Loucy (cell line): ENCODE data around the gene SDK1.

Source experiments
- H2AFZ ChIP-seq: fragments of 200-600 bp; sonication (generic); 2 replicates; pipeline ENCODE4 v1.6.0; 2016; ENCODE audit warnings: antibody characterized with exemption, mild to moderate bottlenecking, low read length, moderate library complexity
- H3F3A ChIP-seq: fragments of 200-600 bp; 2 replicates; pipeline ENCODE4 v1.6.0; 2016; ENCODE audit warnings: antibody characterized with exemption, low read depth, mild to moderate bottlenecking
- H3K27me3 ChIP-seq: fragments of 200-600 bp; sonication (generic); 2 replicates; pipeline ENCODE4 v1.6.1; 2014; ENCODE audit warnings: low read length, mild to moderate bottlenecking; ENCODE audit not compliant: insufficient read depth, poor library complexity, severe bottlenecking
- H3K36me3 ChIP-seq: fragments of 200-600 bp; sonication (generic); 2 replicates; pipeline ENCODE4 v1.6.1; 2016; ENCODE audit warnings: low read length; ENCODE audit not compliant: insufficient read depth
- H3K4me1 ChIP-seq: fragments of 200-600 bp; sonication (generic); 2 replicates; pipeline ENCODE4 v1.5.1; 2014; ENCODE audit warnings: low read length, mild to moderate bottlenecking; ENCODE audit not compliant: insufficient read depth, poor library complexity, severe bottlenecking
- H3K4me2 ChIP-seq: fragments of 200-600 bp; sonication (generic); 2 replicates; pipeline ENCODE4 v1.6.0; 2014; ENCODE audit warnings: antibody characterized with exemption, low read length, low read depth, mild to moderate bottlenecking; ENCODE audit not compliant: poor library complexity, severe bottlenecking
- H3K4me3 ChIP-seq: fragments of 200-600 bp; sonication (generic); 2 replicates; pipeline ENCODE4 v1.5.1; 2014; ENCODE audit warnings: low read length, mild to moderate bottlenecking, mixed read lengths; ENCODE audit not compliant: poor library complexity, severe bottlenecking
- H3K79me2 ChIP-seq: fragments of 200-600 bp; sonication (generic); 2 replicates; pipeline ENCODE4 v1.6.1; 2014; ENCODE audit warnings: low read length; ENCODE audit not compliant: insufficient read depth
- H3K9ac ChIP-seq: fragments of 200-600 bp; sonication (generic); 2 replicates; pipeline ENCODE4 v1.6.0; 2014; ENCODE audit warnings: mild to moderate bottlenecking, low read depth, low read length, moderate library complexity; ENCODE audit not compliant: poor library complexity, severe bottlenecking
- H3K9me2 ChIP-seq: fragments of 200-600 bp; sonication (generic); replicated peaks from 2 replicates; pipeline ENCODE4 v1.6.1; 2016; ENCODE audit warnings: low read depth, low read length, mixed read lengths
- H3K9me3 ChIP-seq: fragments of 200-600 bp; sonication (generic); 2 replicates; pipeline ENCODE4 v1.6.1; 2014; ENCODE audit warnings: mild to moderate bottlenecking, antibody characterized with exemption, low read length, low read depth; ENCODE audit not compliant: insufficient read depth
- H4K20me1 ChIP-seq: fragments of 200-600 bp; sonication (generic); 2 replicates; pipeline ENCODE4 v1.6.0; 2014; ENCODE audit warnings: antibody characterized with exemption, low read length, mild to moderate bottlenecking; ENCODE audit not compliant: insufficient read depth, poor library complexity, severe bottlenecking
- CTCF ChIP-seq: fragments of 200-600 bp; sonication (generic); conservative IDR thresholded peaks from 2 replicates; pipeline ENCODE4 v1.5.1; 2014; ENCODE audit warnings: mild to moderate bottlenecking, antibody characterized with exemption, low read length
- EZH2phosphoT487 ChIP-seq: fragments of 200-600 bp; IDR thresholded peaks from 2 replicates; pipeline ENCODE4 v1.6.1; 2018; ENCODE audit warnings: antibody characterized with exemption, mild to moderate bottlenecking, moderate library complexity, borderline replicate concordance

Gene SDK1

GRCh38 chr7:4068286-4068685, 767.2 kb downstream of the SDK1 start:
- Histone ChIP-seq H3F3A (no peaks in the 10 kb centered on the region), H3K9me2 (no peaks in the 10 kb centered on the region), H3K4me1 (no peaks in the 10 kb centered on the region), H3K36me3 (no peaks in the 10 kb centered on the region), H3K9ac (no peak overlapping the region), H3K27me3 (no peaks in the 10 kb centered on the region), H2AFZ (no peak overlapping the region), H3K4me3 (no peak overlapping the region), H4K20me1 (no peaks in the 10 kb centered on the region), H3K79me2 (no peaks in the 10 kb centered on the region), H3K9me3 (peaks cover 2% of the 10 kb centered on the region; the same call in 1 of the 2 replicates), H3K4me2 (no peak overlapping the region)
- no peak for TF ChIP-seq CTCF
- no peak for TF ChIP-seq EZH2phosphoT487

DNA sequence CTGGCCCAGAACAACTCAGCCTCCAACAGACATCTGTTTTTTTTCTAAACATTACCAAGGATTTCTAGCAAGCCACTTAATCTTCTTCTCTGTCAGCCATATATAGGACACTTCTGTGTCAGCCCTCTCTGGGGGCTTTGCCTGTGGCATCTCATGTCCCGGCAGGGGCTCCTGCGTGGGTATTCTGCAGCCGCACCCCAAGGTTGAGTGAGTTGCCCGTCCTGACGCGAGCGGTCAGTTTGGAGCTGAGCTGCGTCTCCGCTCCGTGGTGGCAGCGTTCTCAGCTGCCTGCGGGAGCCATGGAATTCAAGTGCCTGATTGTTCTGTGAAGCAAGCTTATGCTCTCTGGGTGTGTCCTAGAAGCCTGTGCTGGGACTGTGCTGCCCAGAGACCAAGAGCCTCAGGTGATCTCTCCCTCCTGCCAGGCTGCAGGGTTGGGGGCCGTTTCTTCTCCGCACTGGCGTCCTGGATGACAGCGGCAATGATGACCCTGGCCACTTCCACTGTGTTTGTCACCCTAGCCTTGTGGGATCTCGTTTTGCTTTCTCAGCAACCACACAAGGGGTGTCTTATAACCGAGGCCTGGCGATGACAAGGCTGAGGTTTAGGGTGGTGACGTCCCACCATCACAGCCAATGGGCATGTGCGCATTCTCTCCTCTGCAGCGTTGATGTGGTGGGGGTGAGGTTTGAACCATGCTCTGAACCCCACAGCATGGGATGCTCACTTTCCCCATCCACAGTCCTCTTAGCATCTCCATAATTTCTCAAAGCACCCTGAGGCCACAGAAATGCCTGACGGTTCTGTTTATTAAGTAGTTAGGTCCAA, 768.4 kb downstream of the SDK1 start:
- H3K4me2 ChIP-seq, result no peak overlapping the region
- no peaks in the 10 kb centered on the region for H3F3A ChIP-seq
- no peaks in the 10 kb centered on the region for H3K27me3 ChIP-seq
- no peak overlapping the region for H3K9ac ChIP-seq
- H3K9me3 ChIP-seq, result 0 out of 2 replicates have a peak, but pooled peaks cover 3% of the 10 kb centered on the region
- H4K20me1 ChIP-seq, result no peaks in the 10 kb centered on the region
- TF ChIP-seq EZH2phosphoT487 (no peak), CTCF (no peak)
- H3K36me3 ChIP-seq, result no peaks in the 10 kb centered on the region
- H3K9me2 ChIP-seq, result no peaks in the 10 kb centered on the region
- H3K79me2 ChIP-seq, result no peaks in the 10 kb centered on the region
- no peak overlapping the region for H2AFZ ChIP-seq
- no peak overlapping the region for H3K4me3 ChIP-seq
- no peaks in the 10 kb centered on the region for H3K4me1 ChIP-seq

- H3K79me2 ChIP-seq, result no peaks in the 10 kb centered on the region
- no peaks in the 10 kb centered on the region for H4K20me1 ChIP-seq
- no peak overlapping the region for H3K9ac ChIP-seq
- H3K27me3 ChIP-seq, result no peaks in the 10 kb centered on the region
- H3F3A ChIP-seq, result no peaks in the 10 kb centered on the region
- H3K36me3 ChIP-seq, result no peaks in the 10 kb centered on the region
- H3K9me3 ChIP-seq, result 0 out of 2 replicates have a peak, but pooled peaks cover 3% of the 10 kb centered on the region
- no peak for TF ChIP-seq EZH2phosphoT487
- no peak for TF ChIP-seq CTCF
- H3K4me2 ChIP-seq, result no peak overlapping the region
- no peak overlapping the region for H2AFZ ChIP-seq
- H3K9me2 ChIP-seq, result no peaks in the 10 kb centered on the region
- no peak overlapping the region for H3K4me3 ChIP-seq
- H3K4me1 ChIP-seq, result no peaks in the 10 kb centered on the region
Measured at GRCh38 chr7:4070214-4070613, 769.2 kb downstream of the SDK1 start.
